ENCODE data around the gene SKAP2. TPM values are rescaled to one million over a fixed set of nuclear protein-coding genes. Genes with fewer than 3 reads are reported as not detected.

Gene SKAP2
- polyA plus RNA-seq, 2 donors, result 6.4 to 8.1 TPM

DNA sequence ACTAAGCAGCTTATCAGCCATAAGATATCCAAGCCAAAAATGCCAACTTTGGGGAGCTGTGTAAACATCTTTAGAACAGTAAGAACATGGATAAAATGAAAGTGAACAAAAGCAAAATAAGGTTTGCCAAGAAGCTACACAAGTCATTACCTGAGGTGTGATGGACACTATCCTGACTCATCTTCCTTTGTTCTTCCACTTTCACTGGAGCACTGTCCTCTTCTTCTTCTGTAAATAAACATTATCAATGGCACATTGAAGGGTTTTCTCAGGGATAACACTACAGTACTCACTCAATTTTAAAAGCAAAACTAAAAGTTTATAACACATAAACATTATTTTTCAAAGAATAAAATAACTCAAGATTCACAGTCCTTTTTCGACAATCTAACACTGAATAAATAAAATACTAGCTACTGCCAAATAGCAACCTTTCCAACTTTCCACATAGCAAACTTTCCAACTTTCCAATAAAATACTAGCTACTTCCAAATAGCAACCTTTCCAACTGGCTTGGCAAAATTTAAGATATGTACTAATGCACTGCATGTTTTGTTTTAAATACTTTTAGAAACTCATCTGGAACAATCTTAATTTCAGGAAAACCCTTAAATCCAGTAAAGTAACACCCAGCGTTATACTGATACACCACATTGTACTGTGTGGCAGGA, 174.1 kb downstream of the SKAP2 start:
- no peak overlapping the region for H3K27ac ChIP-seq (ENCODE audit: low read depth in 2 of 2, low read length in 1 of 2)
- no peaks in the 10 kb centered on the region for H3K27me3 ChIP-seq (ENCODE audit: control insufficient read depth in 1 of 2, insufficient read depth in 2 of 2, low read length in 2 of 2)
- no peaks in the 10 kb centered on the region for H3K4me1 ChIP-seq (ENCODE audit: control insufficient read depth in 2 of 2, insufficient read depth in 2 of 2, low read length in 1 of 2)
- H3K36me3 ChIP-seq (ENCODE audit: control insufficient read depth in 2 of 2, insufficient read depth in 2 of 2, low read length in 1 of 2), result no peaks in the 10 kb centered on the region
- H3K4me3 ChIP-seq (ENCODE audit: low read depth in 1 of 2, low read length in 2 of 2), result no peak overlapping the region
- no peaks in the 10 kb centered on the region for H3K9me3 ChIP-seq (ENCODE audit: control insufficient read depth in 2 of 2, insufficient read depth in 1 of 2, low read depth in 1 of 2, low read length in 1 of 2)
- 73 to 80% methylated on average over 2 of the region's 2 CpGs for whole genome bisulfite sequencing, 2 donors

DNA sequence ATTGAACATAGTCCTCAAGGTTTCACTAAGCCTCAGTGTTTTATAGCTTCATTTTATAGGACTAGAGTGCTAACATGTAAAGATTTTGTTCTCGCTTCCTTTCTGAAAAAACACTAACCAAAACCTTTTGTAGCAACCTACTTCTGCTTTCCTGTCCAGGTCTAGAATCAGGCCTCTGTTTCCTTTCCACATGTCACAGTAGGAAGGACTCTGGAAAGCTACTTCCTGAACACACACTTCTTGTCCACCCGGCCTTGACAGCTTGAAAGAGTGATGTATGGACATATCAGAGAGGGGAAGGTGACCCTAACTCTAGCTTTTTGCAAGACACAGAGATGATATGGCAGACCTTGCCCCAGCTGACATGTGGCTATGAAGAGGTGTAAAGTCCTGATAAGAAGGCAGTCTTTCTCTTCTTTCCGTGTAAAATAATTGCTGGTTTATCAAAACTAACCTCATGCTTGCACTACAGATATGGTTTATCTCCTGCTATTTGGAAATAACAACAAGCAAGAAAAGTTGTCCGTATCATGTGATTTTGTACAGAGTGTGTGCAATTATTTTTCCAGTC, 175.4 kb downstream of the SKAP2 start:
- H3K27me3 ChIP-seq (ENCODE audit: control insufficient read depth in 1 of 2, insufficient read depth in 2 of 2, low read length in 2 of 2), result no peaks in the 10 kb centered on the region
- no peaks in the 10 kb centered on the region for H3K4me1 ChIP-seq (ENCODE audit: control insufficient read depth in 2 of 2, insufficient read depth in 2 of 2, low read length in 1 of 2)
- H3K36me3 ChIP-seq (ENCODE audit: control insufficient read depth in 2 of 2, insufficient read depth in 2 of 2, low read length in 1 of 2), result no peaks in the 10 kb centered on the region
- 74 to 78% methylated on average over 4 of the region's 4 CpGs for WGBS, 2 donors
- H3K4me3 ChIP-seq (ENCODE audit: low read depth in 1 of 2, low read length in 2 of 2), result no peak overlapping the region
- peak overlapping the region in 1 of 2 donors; percentile 20 for H3K27ac ChIP-seq (ENCODE audit: low read depth in 2 of 2, low read length in 1 of 2)
- no peaks in the 10 kb centered on the region for H3K9me3 ChIP-seq (ENCODE audit: control insufficient read depth in 2 of 2, insufficient read depth in 1 of 2, low read depth in 1 of 2, low read length in 1 of 2)

DNA sequence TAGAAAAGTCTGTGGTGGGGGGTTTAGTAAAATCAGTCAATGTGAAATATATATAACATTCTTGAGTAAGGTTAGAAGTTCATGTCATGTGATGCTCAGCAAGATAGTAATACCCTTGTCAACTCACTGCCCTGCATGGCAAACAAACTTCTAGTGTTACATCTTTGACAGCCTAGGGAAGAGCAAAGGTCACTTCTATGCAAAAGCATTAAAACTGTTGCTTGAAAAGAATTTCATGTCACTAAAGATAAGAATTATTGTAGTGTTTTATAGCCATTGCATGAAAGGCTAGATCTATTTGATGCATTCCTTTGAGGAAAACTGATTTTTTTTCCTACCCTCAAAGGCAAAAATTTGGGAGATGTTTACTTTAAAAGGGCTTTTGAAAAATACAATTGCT, 176.0 kb downstream of the SKAP2 start:
- no peak overlapping the region for H3K27ac ChIP-seq (ENCODE audit: low read depth in 2 of 2, low read length in 1 of 2)
- no peaks in the 10 kb centered on the region for H3K4me1 ChIP-seq (ENCODE audit: control insufficient read depth in 2 of 2, insufficient read depth in 2 of 2, low read length in 1 of 2)
- H3K36me3 ChIP-seq (ENCODE audit: control insufficient read depth in 2 of 2, insufficient read depth in 2 of 2, low read length in 1 of 2), result no peaks in the 10 kb centered on the region
- H3K4me3 ChIP-seq (ENCODE audit: low read depth in 1 of 2, low read length in 2 of 2), result no peak overlapping the region
- no peaks in the 10 kb centered on the region for H3K27me3 ChIP-seq (ENCODE audit: control insufficient read depth in 1 of 2, insufficient read depth in 2 of 2, low read length in 2 of 2)
- H3K9me3 ChIP-seq (ENCODE audit: control insufficient read depth in 2 of 2, insufficient read depth in 1 of 2, low read depth in 1 of 2, low read length in 1 of 2), result no peaks in the 10 kb centered on the region

DNA sequence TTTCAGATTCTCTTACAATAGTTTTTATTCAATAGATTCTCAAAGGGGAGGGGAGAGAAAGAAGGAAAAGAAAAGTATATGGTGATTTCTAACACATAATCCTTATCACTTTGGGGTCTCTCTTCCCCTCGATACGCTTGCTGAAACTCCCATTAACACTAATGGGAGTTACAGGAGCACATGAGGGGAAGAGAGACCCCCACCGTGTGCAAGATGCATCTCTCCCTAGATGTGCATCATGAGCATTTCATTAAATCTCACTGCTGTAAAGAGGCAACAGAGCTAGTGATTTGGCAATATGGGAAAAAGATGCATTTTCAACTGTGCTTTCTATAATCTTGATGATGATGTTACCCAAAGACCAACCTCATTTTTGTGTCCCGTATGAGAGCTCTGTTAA, 177.4 kb downstream of the SKAP2 start:
- H3K4me3 ChIP-seq (ENCODE audit: low read depth in 1 of 2, low read length in 2 of 2), result no peak overlapping the region
- WGBS, 2 donors, result 77 to 79% methylated on average over 4 of the region's 4 CpGs
- H3K36me3 ChIP-seq (ENCODE audit: control insufficient read depth in 2 of 2, insufficient read depth in 2 of 2, low read length in 1 of 2), result no peaks in the 10 kb centered on the region
- no peak overlapping the region for H3K27ac ChIP-seq (ENCODE audit: low read depth in 2 of 2, low read length in 1 of 2)
- no peaks in the 10 kb centered on the region for H3K27me3 ChIP-seq (ENCODE audit: control insufficient read depth in 1 of 2, insufficient read depth in 2 of 2, low read length in 2 of 2)
- H3K4me1 ChIP-seq (ENCODE audit: control insufficient read depth in 2 of 2, insufficient read depth in 2 of 2, low read length in 1 of 2), result no peaks in the 10 kb centered on the region
- no peaks in the 10 kb centered on the region for H3K9me3 ChIP-seq (ENCODE audit: control insufficient read depth in 2 of 2, insufficient read depth in 1 of 2, low read depth in 1 of 2, low read length in 1 of 2)

DNA sequence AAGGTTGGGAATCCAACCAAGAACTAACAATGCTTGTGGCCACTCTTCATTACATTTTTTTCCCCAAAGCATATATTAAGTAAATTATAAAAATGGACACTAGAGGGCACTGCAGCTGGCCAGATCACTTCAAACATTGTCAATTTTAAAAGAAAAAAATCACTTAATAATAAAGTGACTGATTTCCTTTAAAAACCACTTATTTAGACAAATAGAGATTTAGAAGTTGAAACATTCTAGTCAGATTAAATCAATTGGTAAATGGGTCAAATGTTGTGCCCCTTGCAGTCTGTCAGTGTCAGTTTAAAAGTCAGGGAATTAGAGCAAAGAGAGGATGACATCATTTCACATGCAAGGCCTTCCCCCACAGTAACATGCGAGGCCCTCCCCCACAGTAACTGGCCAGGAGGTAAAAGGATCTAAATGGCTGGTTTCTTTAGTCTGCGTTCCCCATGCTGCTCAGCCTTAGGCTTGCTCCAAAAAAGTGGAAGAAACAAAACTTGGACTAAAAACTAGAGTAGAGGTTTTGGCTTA, 177.9 kb downstream of the SKAP2 start:
- Histone ChIP-seq H3K4me1 (ENCODE audit: control insufficient read depth in 2 of 2, insufficient read depth in 2 of 2, low read length in 1 of 2) (no peaks in the 10 kb centered on the region), H3K4me3 (ENCODE audit: low read depth in 1 of 2, low read length in 2 of 2) (no peak overlapping the region), H3K27ac (ENCODE audit: low read depth in 2 of 2, low read length in 1 of 2) (no peak overlapping the region), H3K9me3 (ENCODE audit: control insufficient read depth in 2 of 2, insufficient read depth in 1 of 2, low read depth in 1 of 2, low read length in 1 of 2) (no peaks in the 10 kb centered on the region), H3K36me3 (ENCODE audit: control insufficient read depth in 2 of 2, insufficient read depth in 2 of 2, low read length in 1 of 2) (no peaks in the 10 kb centered on the region), H3K27me3 (ENCODE audit: control insufficient read depth in 1 of 2, insufficient read depth in 2 of 2, low read length in 2 of 2) (no peaks in the 10 kb centered on the region)
- WGBS, 2 donors, result 37 to 43% methylated on average over 2 of the region's 2 CpGs

DNA sequence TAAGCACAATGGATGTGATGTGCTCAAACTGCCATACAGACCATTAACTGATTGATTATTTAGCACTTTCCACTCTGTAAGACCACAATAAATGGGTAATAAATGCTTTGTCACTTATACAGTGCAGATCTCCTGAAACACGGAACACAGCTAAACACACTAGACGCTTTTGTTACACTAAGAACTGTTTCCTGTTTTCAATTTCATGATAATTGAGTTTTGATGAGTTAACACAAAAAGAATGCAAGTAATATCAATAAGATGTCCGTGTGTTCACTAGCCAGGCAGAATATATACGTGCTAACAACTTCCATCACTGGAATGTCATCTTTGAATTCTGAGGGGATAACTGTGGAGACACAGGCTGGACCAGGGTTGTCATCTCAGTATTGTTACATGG, 178.8 kb downstream of the SKAP2 start:
- H3K4me1 ChIP-seq (ENCODE audit: control insufficient read depth in 2 of 2, insufficient read depth in 2 of 2, low read length in 1 of 2), result no peaks in the 10 kb centered on the region

DNA sequence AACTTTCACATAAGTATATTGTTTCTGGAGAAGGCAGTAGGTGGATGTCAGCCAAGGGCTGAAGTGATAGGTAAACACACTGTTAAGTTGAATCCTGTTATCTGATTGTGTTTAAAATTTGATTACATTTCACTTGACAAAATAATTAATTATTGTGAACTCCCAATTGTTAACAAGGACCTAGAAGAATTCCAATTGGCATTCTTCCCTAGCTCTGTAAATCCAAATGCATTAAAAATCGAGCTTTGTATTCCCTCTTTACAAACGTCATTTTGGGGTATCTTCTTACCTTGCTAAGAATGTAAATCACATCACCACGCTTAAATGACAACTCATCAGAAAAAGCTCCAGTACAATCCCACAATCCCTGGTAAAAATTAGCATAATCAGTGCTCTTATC, 179.9 kb downstream of the SKAP2 start:
- Histone ChIP-seq H3K4me3 (ENCODE audit: low read depth in 1 of 2, low read length in 2 of 2) (no peak overlapping the region), H3K4me1 (ENCODE audit: control insufficient read depth in 2 of 2, insufficient read depth in 2 of 2, low read length in 1 of 2) (no peaks in the 10 kb centered on the region)

More for the DNA sequence above, 178.8 kb downstream of the SKAP2 start:
- Histone ChIP-seq H3K27ac (ENCODE audit: low read depth in 2 of 2, low read length in 1 of 2) (no peak overlapping the region), H3K36me3 (ENCODE audit: control insufficient read depth in 2 of 2, insufficient read depth in 2 of 2, low read length in 1 of 2) (no peaks in the 10 kb centered on the region), H3K9me3 (ENCODE audit: control insufficient read depth in 2 of 2, insufficient read depth in 1 of 2, low read depth in 1 of 2, low read length in 1 of 2) (no peaks in the 10 kb centered on the region), H3K27me3 (ENCODE audit: control insufficient read depth in 1 of 2, insufficient read depth in 2 of 2, low read length in 2 of 2) (no peaks in the 10 kb centered on the region), H3K4me3 (ENCODE audit: low read depth in 1 of 2, low read length in 2 of 2) (no peak overlapping the region)
- WGBS, 2 donors, result 34 to 50% methylated on average over 4 of the region's 4 CpGs

DNA sequence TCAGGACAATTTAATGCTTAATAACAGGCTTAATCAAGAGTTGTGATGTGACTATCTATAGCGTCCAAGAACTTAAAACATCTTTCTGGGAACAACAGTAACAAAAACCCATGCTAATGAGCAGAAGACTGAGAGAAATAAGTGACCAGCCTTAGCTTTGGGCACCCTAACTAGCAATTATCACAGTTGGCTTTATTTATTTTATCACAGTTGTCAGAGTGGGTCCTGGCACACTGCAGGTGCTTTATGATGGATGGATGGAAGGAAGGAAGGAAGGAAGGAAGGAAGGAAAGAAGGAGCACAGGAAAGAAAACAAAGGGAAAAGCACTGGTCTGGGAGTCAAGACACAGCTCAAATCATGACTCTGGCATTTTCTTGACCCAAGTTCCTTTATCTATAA, 181.1 kb downstream of the SKAP2 start:
- 75 to 79% methylated on average over 1 of the region's 1 CpG for WGBS, 2 donors
- Histone ChIP-seq H3K27ac (ENCODE audit: low read depth in 2 of 2, low read length in 1 of 2) (no peak overlapping the region), H3K4me1 (ENCODE audit: control insufficient read depth in 2 of 2, insufficient read depth in 2 of 2, low read length in 1 of 2) (no peaks in the 10 kb centered on the region), H3K4me3 (ENCODE audit: low read depth in 1 of 2, low read length in 2 of 2) (no peak overlapping the region), H3K36me3 (ENCODE audit: control insufficient read depth in 2 of 2, insufficient read depth in 2 of 2, low read length in 1 of 2) (no peaks in the 10 kb centered on the region), H3K9me3 (ENCODE audit: control insufficient read depth in 2 of 2, insufficient read depth in 1 of 2, low read depth in 1 of 2, low read length in 1 of 2) (no peaks in the 10 kb centered on the region), H3K27me3 (ENCODE audit: control insufficient read depth in 1 of 2, insufficient read depth in 2 of 2, low read length in 2 of 2) (no peaks in the 10 kb centered on the region)

More for the DNA sequence above, 179.9 kb downstream of the SKAP2 start:
- WGBS, 2 donors, result 57 to 61% methylated on average over 3 of the region's 3 CpGs
- H3K36me3 ChIP-seq (ENCODE audit: control insufficient read depth in 2 of 2, insufficient read depth in 2 of 2, low read length in 1 of 2), result no peaks in the 10 kb centered on the region
- no peak overlapping the region for H3K27ac ChIP-seq (ENCODE audit: low read depth in 2 of 2, low read length in 1 of 2)
- no peaks in the 10 kb centered on the region for H3K27me3 ChIP-seq (ENCODE audit: control insufficient read depth in 1 of 2, insufficient read depth in 2 of 2, low read length in 2 of 2)
- no peaks in the 10 kb centered on the region for H3K9me3 ChIP-seq (ENCODE audit: control insufficient read depth in 2 of 2, insufficient read depth in 1 of 2, low read depth in 1 of 2, low read length in 1 of 2)

DNA sequence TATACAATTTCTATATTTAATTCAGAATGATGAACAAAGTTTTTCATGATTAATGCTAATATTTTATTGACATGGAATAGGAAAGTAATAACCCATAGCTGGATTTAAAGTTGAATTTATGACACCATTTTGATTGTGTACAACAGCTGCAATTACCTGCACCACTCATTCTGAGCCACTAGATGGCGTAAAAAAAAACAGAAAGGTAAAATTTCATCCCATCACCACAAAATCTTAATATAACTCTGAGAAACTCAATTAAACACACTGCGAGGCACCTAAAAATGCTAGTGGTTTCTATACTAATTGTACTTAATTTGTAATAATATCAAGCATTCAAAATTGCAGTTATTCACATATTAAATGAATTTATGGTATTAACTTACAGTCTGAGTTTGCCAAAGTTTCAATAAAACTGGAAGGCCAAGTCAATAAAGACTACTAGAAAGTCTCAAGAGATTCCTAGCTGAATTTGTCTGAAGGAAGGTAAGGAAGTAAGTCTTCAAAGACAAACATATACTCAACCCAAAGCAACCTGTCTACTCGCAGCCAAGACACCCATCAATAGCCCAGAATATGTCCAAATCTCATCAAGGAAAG, 182.5 kb downstream of the SKAP2 start:
- 41 to 50% methylated on average over 3 of the region's 3 CpGs for WGBS, 2 donors
- no peaks in the 10 kb centered on the region for H3K4me1 ChIP-seq (ENCODE audit: control insufficient read depth in 2 of 2, insufficient read depth in 2 of 2, low read length in 1 of 2)

More for the DNA sequence above, 182.5 kb downstream of the SKAP2 start:
- no peaks in the 10 kb centered on the region for H3K36me3 ChIP-seq (ENCODE audit: control insufficient read depth in 2 of 2, insufficient read depth in 2 of 2, low read length in 1 of 2)
- no peak overlapping the region for H3K27ac ChIP-seq (ENCODE audit: low read depth in 2 of 2, low read length in 1 of 2)
- H3K9me3 ChIP-seq (ENCODE audit: control insufficient read depth in 2 of 2, insufficient read depth in 1 of 2, low read depth in 1 of 2, low read length in 1 of 2), result no peaks in the 10 kb centered on the region
- no peak overlapping the region for H3K4me3 ChIP-seq (ENCODE audit: low read depth in 1 of 2, low read length in 2 of 2)
- no peaks in the 10 kb centered on the region for H3K27me3 ChIP-seq (ENCODE audit: control insufficient read depth in 1 of 2, insufficient read depth in 2 of 2, low read length in 2 of 2)

Data from esophagus (tissue), 2 donors.